Endothelial cell of umbilical vein (primary cell): ENCODE data around the gene MAML3. TPM values are rescaled to one million over a fixed set of nuclear protein-coding genes. Genes with fewer than 3 reads are reported as not detected.

Experiments used
- BruUV-seq: library from RNA; stranded (reverse); fragments of 400-500 nt; replicated peaks from 2 replicates; lab custom pipeline; 2021; lab: Mats Ljungman, UMichigan
- CTCF ChIA-PET: fragments of 300-600, 350-600 bp; sonication (Branson Sonifier 250); formaldehyde crosslinking; loops from one replicate; lab custom pipeline; 2021; ENCODE audit warnings: antibody characterized with exemption, inconsistent platforms; lab: Charles Lee
- POLR2A ChIA-PET: fragments of 300-600, 350-600 bp; sonication (Branson Sonifier 250); formaldehyde crosslinking; loops from one replicate; lab custom pipeline; 2021; ENCODE audit warnings: antibody characterized with exemption, inconsistent platforms; lab: Charles Lee
- DNase-seq: peaks from one replicate; pipeline ENCODE4 v3.0.0-alpha.2; 2011; ENCODE audit warnings: low read depth, low spot score
- FAIRE-seq: peaks from 2 replicates; lab custom pipeline; 2011; peaks lifted over from hg19 to GRCh38; lab: Jason Lieb, UNC
- H2AFZ ChIP-seq: 2 replicates; pipeline ENCODE4 v1.6.0; 2012; ENCODE audit warnings: low read depth, low read length, control low read depth, inconsistent platforms
- H3K27ac ChIP-seq: 2 replicates; pipeline ENCODE4 v1.5.1; 2011; ENCODE audit warnings: low read depth, mild to moderate bottlenecking, control low read depth, low read length, moderate library complexity; ENCODE audit not compliant: insufficient read depth
- H3K27me3 ChIP-seq, 2 experiments: 2 replicates each; pipeline versions ENCODE4 v1.6.0 to v1.6.1; 2011; ENCODE audit warnings: low read length in 2 of 2, mixed read lengths in 1 of 2; ENCODE audit not compliant: control insufficient read depth in 2 of 2, insufficient read depth in 2 of 2
- H3K36me3 ChIP-seq, 2 experiments: 2 replicates in 1 of 2; 3 replicates in 1 of 2; pipeline ENCODE4 v1.5.1; 2011; ENCODE audit warnings: low read length in 2 of 2, mild to moderate bottlenecking in 1 of 2, moderate library complexity in 1 of 2; ENCODE audit not compliant: control insufficient read depth in 2 of 2, insufficient read depth in 2 of 2; ENCODE audit errors: extremely low read depth in 1 of 2
- H3K4me1 ChIP-seq: 3 replicates; pipeline ENCODE4 v1.5.1; 2011; ENCODE audit warnings: mild to moderate bottlenecking, low read length; ENCODE audit not compliant: control insufficient read depth, insufficient read depth; ENCODE audit errors: extremely low read depth
- H3K4me2 ChIP-seq: 2 replicates; pipeline ENCODE4 v1.6.1; 2011; ENCODE audit warnings: low read length, control low read depth, mixed read lengths; ENCODE audit not compliant: insufficient read depth
- H3K4me3 ChIP-seq, 3 experiments: fragments of 200-600 bp in 1 of 3; sonication (generic), shearing (Covaris generic) in 1 of 3; replicated peaks in 1 of 3; 2 replicates each; pipeline ENCODE4 v1.5.1; 2011 to 2016; ENCODE audit warnings: control low read depth in 3 of 3, low read length in 3 of 3, mild to moderate bottlenecking in 2 of 3, inconsistent platforms in 1 of 3, low read depth in 1 of 3, moderate library complexity in 1 of 3; ENCODE audit not compliant: insufficient read depth in 1 of 3
- H3K79me2 ChIP-seq: 2 replicates; pipeline ENCODE4 v1.6.0; 2012; ENCODE audit warnings: low read length, inconsistent platforms; ENCODE audit not compliant: control insufficient read depth, insufficient read depth
- H3K9ac ChIP-seq: replicated peaks from 2 replicates; pipeline ENCODE3; 2011; ENCODE audit warnings: low read length, control low read depth; ENCODE audit not compliant: insufficient read depth; ENCODE audit errors: extremely low read depth
- H3K9me1 ChIP-seq: replicated peaks from 3 replicates; pipeline ENCODE4 v1.6.0; 2011; ENCODE audit warnings: mild to moderate bottlenecking, low read length; ENCODE audit not compliant: control insufficient read depth, insufficient read depth; ENCODE audit errors: extremely low read depth
- H3K9me3 ChIP-seq: replicated peaks from 2 replicates; pipeline ENCODE4 v1.5.1; 2012; ENCODE audit warnings: low read length, inconsistent platforms; ENCODE audit not compliant: control insufficient read depth, insufficient read depth
- H4K20me1 ChIP-seq: replicated peaks from 2 replicates; pipeline ENCODE3; 2011; ENCODE audit warnings: mild to moderate bottlenecking, low read length; ENCODE audit not compliant: control insufficient read depth, insufficient read depth; ENCODE audit errors: extremely low read depth
- EZH2 ChIP-seq: IDR thresholded peaks from 2 replicates; pipeline ENCODE4 v1.6.1; 2012; ENCODE audit warnings: borderline replicate concordance, low read depth, mild to moderate bottlenecking, moderate library complexity, low read length, inconsistent platforms; ENCODE audit not compliant: severe bottlenecking
- FOS ChIP-seq: IDR thresholded peaks from 2 replicates; pipeline ENCODE4 v1.6.1; 2011; ENCODE audit warnings: mild to moderate bottlenecking, low read length, moderate library complexity, borderline replicate concordance; ENCODE audit not compliant: insufficient read depth
- GATA2 ChIP-seq: IDR thresholded peaks from 2 replicates; pipeline ENCODE4 v1.7.0; 2011; ENCODE audit warnings: low read depth, mild to moderate bottlenecking, moderate library complexity, mixed read lengths, low read length; ENCODE audit not compliant: insufficient read length, insufficient read depth
- JUN ChIP-seq: IDR thresholded peaks from 2 replicates; pipeline ENCODE4 v1.6.1; 2011; ENCODE audit warnings: borderline replicate concordance, low read depth; ENCODE audit not compliant: insufficient read length, insufficient read depth
- MYC ChIP-seq: IDR thresholded peaks from one replicate; pipeline ENCODE4 v1.6.1; 2011; ENCODE audit warnings: mild to moderate bottlenecking, low read depth, low read length
- POLR2A ChIP-seq: IDR thresholded peaks from 2 replicates; pipeline ENCODE4 v1.6.1; 2012; ENCODE audit warnings: low read depth, mild to moderate bottlenecking, control low read depth, low read length
- POLR2AphosphoS5 ChIP-seq: IDR thresholded peaks from 2 replicates; pipeline ENCODE4 v1.6.1; 2012; ENCODE audit warnings: low read depth, mild to moderate bottlenecking, control low read depth, low read length, moderate library complexity; ENCODE audit not compliant: insufficient read depth
- dilution Hi-C: fragments of 300-500 bp; cut with MboI; formaldehyde crosslinking; loops from one replicate; pipeline ENCODE4 v1.15.0; 2019; ENCODE audit warnings: low sequenced_read_pairs; ENCODE audit not compliant: extremely low pct_ligation_motif_present
- intact Hi-C: fragments of 100-400 bp; cut with micrococcal nuclease; formaldehyde crosslinking; loops from one replicate; pipeline ENCODE4 v1.10.0; 2022
- polyA plus RNA-seq, 4 experiments: library from polyadenylated mRNA; depleted of rRNA in 3 of 4; stranded (reverse) in 3 of 4; unstranded in 1 of 4; fragments of >200 nt; gene quantifications; 2 replicates each; pipeline versions ENCODE4 v1.2.1 to v1.2.3, GENCODE V29; 2011 to 2012; ENCODE audit warnings: missing spikeins in 1 of 4
- total RNA-seq: library from RNA; stranded (reverse); gene quantifications from 2 replicates; pipeline ENCODE4 v1.2.3, GENCODE V29; 2021
- TF ChIP-seq, protein P1 (sequence below), 2 donors: IDR thresholded peaks; 1 replicate in 1 of 2; 2 replicates in 1 of 2; pipeline ENCODE4 v1.5.1; 2011; ENCODE audit warnings: low read length in 2 of 2, mild to moderate bottlenecking in 2 of 2, moderate library complexity in 2 of 2, control low read depth in 1 of 2, inconsistent platforms in 1 of 2, low read depth in 1 of 2; ENCODE audit not compliant: insufficient read depth in 1 of 2; ENCODE audit errors: extremely low read depth in 1 of 2
- TF ChIP-seq, protein P2 (sequence below): IDR thresholded peaks from 2 replicates; pipeline ENCODE4 v1.6.1; 2011; ENCODE audit not compliant: insufficient read depth, insufficient read length

The MAML3 gene
- total and polyA plus RNA-seq, 2 donors (not counting 3 experiments of a cell fraction or from before 2014, with no cell fraction given) = 14.0 to 20.3 TPM

DNA sequence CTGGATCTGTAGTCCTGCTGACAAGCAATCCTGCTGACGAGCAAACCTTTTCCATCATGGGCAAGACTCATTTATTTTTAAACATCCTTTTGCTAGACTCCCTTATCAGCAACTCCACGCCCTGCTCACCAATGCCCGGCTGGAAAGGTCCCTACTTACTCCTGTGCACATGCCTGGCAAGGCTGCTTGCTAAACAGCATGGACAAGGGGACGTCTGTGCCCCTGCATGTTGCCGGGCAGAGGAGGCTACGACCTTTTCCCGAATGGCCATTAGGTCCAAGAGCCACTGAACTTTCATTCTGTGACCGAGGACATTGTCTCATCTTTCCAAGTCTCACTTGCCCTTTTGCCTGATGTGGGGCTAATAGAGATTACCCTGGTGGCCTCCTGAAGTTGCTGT lies 389.8 kb downstream of the MAML3 start:
- H3K4me2 ChIP-seq = peak overlapping the region; percentile 70
- TF ChIP-seq POLR2A = no peak
- TF ChIP-seq GATA2 = no peak
- TF ChIP-seq MYC = no peak
- no peak for TF ChIP-seq JUN
- TF ChIP-seq FOS = no peak
- no peak for TF ChIP-seq EZH2
- TF ChIP-seq, protein P1, sequence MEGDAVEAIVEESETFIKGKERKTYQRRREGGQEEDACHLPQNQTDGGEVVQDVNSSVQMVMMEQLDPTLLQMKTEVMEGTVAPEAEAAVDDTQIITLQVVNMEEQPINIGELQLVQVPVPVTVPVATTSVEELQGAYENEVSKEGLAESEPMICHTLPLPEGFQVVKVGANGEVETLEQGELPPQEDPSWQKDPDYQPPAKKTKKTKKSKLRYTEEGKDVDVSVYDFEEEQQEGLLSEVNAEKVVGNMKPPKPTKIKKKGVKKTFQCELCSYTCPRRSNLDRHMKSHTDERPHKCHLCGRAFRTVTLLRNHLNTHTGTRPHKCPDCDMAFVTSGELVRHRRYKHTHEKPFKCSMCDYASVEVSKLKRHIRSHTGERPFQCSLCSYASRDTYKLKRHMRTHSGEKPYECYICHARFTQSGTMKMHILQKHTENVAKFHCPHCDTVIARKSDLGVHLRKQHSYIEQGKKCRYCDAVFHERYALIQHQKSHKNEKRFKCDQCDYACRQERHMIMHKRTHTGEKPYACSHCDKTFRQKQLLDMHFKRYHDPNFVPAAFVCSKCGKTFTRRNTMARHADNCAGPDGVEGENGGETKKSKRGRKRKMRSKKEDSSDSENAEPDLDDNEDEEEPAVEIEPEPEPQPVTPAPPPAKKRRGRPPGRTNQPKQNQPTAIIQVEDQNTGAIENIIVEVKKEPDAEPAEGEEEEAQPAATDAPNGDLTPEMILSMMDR (IDR thresholded peaks at IDR 0.05; ENCODE audit: extremely low read depth in 1 of 2, insufficient read depth in 1 of 2, low read depth in 1 of 2, low read length in 2 of 2) = no peak
- TF ChIP-seq, protein P2, sequence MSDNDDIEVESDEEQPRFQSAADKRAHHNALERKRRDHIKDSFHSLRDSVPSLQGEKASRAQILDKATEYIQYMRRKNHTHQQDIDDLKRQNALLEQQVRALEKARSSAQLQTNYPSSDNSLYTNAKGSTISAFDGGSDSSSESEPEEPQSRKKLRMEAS = no peak
- no peak for TF ChIP-seq POLR2AphosphoS5

More for the DNA sequence above, 389.8 kb downstream of the MAML3 start:
- no peaks in the 10 kb centered on the region for H4K20me1 ChIP-seq
- DNase-seq = no peak
- no peak for FAIRE-seq
- H3K27ac ChIP-seq = peak overlapping the region; percentile 78
- no peaks in the 10 kb centered on the region for H3K9me3 ChIP-seq
- dilution Hi-C loops (no loop called here), intact Hi-C loops (loop anchor here (5.0 kb wide), 1 partner anchor 107 kb away; no protein-coding TSS in a partner anchor)
- H2AFZ ChIP-seq = peak overlapping the region; percentile 9
- ChIA-PET POLR2A (interaction anchor here (0.6 kb wide), 2 partner anchors 27 to 467 kb away, joined by 4 to 5 read pairs; no protein-coding TSS in a partner anchor), CTCF (interaction anchor here (0.8 to 2.8 kb wide), 9 partner anchors 11 to 566 kb away, joined by 3 to 14 read pairs (median 4); no protein-coding TSS in a partner anchor)
- H3K4me1 ChIP-seq = peaks cover 41% of the 10 kb centered on the region
- peak overlapping the region in 2 of 3 experiments; percentile 3 to 59 for H3K4me3 ChIP-seq
- H3K36me3 ChIP-seq = no peaks in the 10 kb centered on the region
- no peaks in the 10 kb centered on the region for H3K27me3 ChIP-seq
- peak overlapping the region; percentile 67 for H3K9ac ChIP-seq
- BruUV-seq = no TSS peak
- no peaks in the 10 kb centered on the region for H3K9me1 ChIP-seq
- H3K79me2 ChIP-seq = no peaks in the 10 kb centered on the region
